Stimulated activated memory B cell treated with anti-CD40 and anti-IgM and Interleukin-4, amounts not matched to agents 10 μg/mL and 1 μg/mL and 100 μg/mL, for 72 hours (primary cell): ENCODE measurements around the gene PGF.

Experiments used
- ATAC-seq: fragments of 150-1000 bp; cut with Tn5 transposase; 2 replicates; pipeline ENCODE4 v1.10.0; 2021
- H3K27ac Mint-ChIP-seq: one replicate; pipeline ENCODE4 v1.8.0; 2022; ENCODE audit warnings: mild to moderate bottlenecking, mixed read lengths
- H3K27me3 Mint-ChIP-seq: one replicate; pipeline ENCODE4 v1.8.0; 2022; ENCODE audit warnings: mixed read lengths
- H3K36me3 Mint-ChIP-seq: one replicate; pipeline ENCODE4 v1.8.0; 2022; ENCODE audit warnings: mixed read lengths
- H3K4me1 Mint-ChIP-seq: one replicate; pipeline ENCODE4 v1.8.0; 2022; ENCODE audit warnings: mixed read lengths
- H3K4me3 Mint-ChIP-seq: one replicate; pipeline ENCODE4 v1.8.0; 2022; ENCODE audit warnings: mild to moderate bottlenecking, moderate library complexity, mixed read lengths
- H3K9me3 Mint-ChIP-seq: one replicate; pipeline ENCODE4 v1.8.0; 2022; ENCODE audit warnings: mixed read lengths

The PGF gene

DNA sequence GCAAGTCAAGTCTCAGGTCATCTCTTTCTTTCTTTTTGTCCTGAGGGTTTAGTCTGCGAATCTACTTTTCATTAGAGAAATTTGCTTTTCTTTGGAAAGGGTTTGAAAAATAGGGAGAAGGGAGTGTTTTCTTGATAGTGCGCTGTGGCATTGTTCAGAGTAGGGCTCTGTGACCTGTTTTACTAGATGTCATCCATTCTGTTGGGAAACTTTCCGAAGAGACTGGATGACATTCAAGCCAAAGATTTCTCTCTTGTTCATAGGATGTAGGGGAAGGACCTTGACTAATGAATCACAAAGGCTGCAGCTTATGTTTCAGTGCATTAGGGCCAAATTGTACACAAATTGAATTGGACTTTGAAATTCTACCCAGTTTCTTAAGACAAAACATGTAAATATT, 59.0 kb downstream of the PGF start:
- Mint-ChIP-seq H3K36me3 (peaks cover 57% of the 10 kb centered on the region), H3K4me1 (peaks cover 44% of the 10 kb centered on the region), H3K4me3 (no peak overlapping the region), H3K27me3 (no peaks in the 10 kb centered on the region), H3K27ac (no peak overlapping the region), H3K9me3 (no peaks in the 10 kb centered on the region)
- ATAC-seq: no peak

DNA sequence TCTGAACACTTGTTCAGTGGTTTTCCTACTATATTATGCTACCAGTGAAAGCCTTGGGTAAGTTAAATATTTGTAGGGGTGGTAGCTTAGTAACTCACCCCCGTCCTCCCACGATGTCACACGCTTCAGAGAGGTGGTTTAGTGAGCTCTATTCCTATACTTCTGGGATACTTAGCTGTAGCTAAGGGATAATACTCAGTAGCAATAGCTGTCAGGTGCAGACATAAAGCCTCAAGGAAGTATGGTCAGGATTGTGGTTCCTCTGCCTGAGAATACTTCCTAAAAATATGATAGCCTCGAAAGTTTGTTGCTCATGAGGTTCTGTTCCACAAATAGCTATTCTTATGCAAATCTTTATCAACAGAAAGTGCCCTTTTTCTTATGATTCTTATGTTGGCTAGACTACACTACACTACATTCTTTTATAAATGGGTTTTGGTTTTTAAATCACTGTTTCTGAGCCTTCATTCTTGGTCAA, 61.7 kb downstream of the PGF start:
- Mint-ChIP-seq H3K27me3 (no peaks in the 10 kb centered on the region), H3K27ac (peak overlapping the region; percentile 86), H3K4me3 (peak overlapping the region; percentile 61), H3K9me3 (no peaks in the 10 kb centered on the region), H3K36me3 (peaks cover 50% of the 10 kb centered on the region), H3K4me1 (peaks cover 48% of the 10 kb centered on the region)
- ATAC-seq: peak; percentile 47

DNA sequence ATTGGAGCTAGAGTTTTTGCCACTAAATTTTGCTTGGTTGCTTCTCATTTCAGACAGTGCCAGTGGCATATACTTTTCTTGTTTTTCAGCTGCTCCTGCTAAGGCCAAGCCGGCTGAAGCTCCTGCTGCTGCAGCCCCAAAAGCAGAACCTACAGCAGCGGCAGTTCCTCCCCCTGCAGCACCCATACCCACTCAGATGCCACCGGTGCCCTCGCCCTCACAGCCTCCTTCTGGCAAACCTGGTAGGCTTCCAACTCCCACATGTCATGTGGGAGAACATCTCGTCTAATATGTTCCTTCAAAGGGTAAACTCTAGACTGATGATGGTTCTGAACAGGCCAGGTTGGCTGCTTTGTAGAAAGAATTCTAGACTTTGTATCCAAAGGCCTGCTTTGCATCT, 62.7 kb downstream of the PGF start:
- peaks cover 45% of the 10 kb centered on the region for H3K36me3 Mint-ChIP-seq
- H3K4me1 Mint-ChIP-seq: peaks cover 57% of the 10 kb centered on the region
- H3K27ac Mint-ChIP-seq: peak overlapping the region; percentile 86
- peak; percentile 65 for ATAC-seq
- H3K4me3 Mint-ChIP-seq: peak overlapping the region; percentile 26
- no peaks in the 10 kb centered on the region for H3K27me3 Mint-ChIP-seq
- no peaks in the 10 kb centered on the region for H3K9me3 Mint-ChIP-seq

DNA sequence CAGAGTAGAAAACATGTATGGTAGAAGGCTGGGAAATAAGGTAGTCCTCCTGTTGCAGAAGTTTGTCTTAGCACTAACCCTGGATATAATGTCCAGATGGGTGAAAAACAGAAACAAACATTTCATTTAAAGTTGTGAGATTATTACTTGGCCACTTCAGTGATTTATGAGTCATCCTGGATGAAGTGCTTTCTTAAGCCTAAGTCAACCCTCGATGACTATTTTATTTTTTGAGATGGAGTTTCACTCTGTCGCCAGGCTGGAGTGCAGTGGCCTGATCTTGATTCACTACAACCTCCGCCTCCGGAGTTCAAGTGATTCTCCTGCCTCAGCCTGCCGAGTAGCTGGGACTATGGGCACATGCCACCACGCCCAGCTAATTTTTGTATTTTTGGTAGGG, 63.5 kb downstream of the PGF start:
- H3K27me3 Mint-ChIP-seq: no peaks in the 10 kb centered on the region
- peak overlapping the region; percentile 86 for H3K27ac Mint-ChIP-seq
- H3K4me1 Mint-ChIP-seq: peaks cover 57% of the 10 kb centered on the region
- ATAC-seq: no peak
- H3K4me3 Mint-ChIP-seq: no peak overlapping the region
- H3K9me3 Mint-ChIP-seq: no peaks in the 10 kb centered on the region
- H3K36me3 Mint-ChIP-seq: peaks cover 40% of the 10 kb centered on the region
